ENCODE measurements around the gene STEAP4. TPM values are rescaled to one million over a fixed set of nuclear protein-coding genes. Genes with fewer than 3 reads are reported as not detected.

Gene STEAP4
- total and polyA plus RNA-seq, 12 donors, result 0.33 to 338 (median 200) TPM

DNA sequence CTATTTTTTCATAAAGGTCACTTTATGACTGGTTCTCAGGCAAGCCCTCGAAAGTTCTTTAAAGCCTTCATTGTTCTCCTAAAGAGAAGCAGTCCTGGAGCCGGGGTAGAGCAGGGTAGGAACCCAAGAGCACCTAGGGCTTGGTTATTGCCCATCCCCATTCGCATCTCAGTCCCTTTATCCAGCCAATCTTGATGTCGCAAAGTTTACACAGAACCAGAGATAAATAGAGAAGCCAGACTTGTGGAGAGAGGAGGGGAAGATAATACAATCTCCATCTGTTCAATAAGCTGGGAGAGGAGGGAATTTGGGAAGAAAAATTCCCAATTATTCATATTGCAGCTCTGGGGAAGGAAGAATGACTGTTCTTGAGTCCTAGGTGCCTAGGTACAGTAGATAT, 80.5 kb downstream of the STEAP4 start:
- no peak for TF ChIP-seq CTCF (IDR thresholded peaks at IDR 0.05)
- no peak for TF ChIP-seq POLR2A (IDR thresholded peaks at IDR 0.05)
- no peak for DNase-seq
- intact Hi-C loops (cut with DNase I), result no loop called here
- 89 to 98% (median 93%) methylated on average over 4 of the region's 4 CpGs for WGBS, 4 donors
- H3K9me3 ChIP-seq (replicated peaks in 1 of 3), result peaks cover 0 to 6% (median 0%) of the 10 kb centered on the region in 3 donors
- H3K27me3 ChIP-seq, result no peaks in the 10 kb centered on the region
- H3K4me3 ChIP-seq, result no peak overlapping the region
- H3K27ac ChIP-seq, result no peak overlapping the region
- peaks cover 0 to under 1% of the 10 kb centered on the region in 2 donors for H3K4me1 ChIP-seq (replicated peaks in 1 of 2)
- no peaks in the 10 kb centered on the region for H3K36me3 ChIP-seq (replicated peaks in 1 of 2)

DNA sequence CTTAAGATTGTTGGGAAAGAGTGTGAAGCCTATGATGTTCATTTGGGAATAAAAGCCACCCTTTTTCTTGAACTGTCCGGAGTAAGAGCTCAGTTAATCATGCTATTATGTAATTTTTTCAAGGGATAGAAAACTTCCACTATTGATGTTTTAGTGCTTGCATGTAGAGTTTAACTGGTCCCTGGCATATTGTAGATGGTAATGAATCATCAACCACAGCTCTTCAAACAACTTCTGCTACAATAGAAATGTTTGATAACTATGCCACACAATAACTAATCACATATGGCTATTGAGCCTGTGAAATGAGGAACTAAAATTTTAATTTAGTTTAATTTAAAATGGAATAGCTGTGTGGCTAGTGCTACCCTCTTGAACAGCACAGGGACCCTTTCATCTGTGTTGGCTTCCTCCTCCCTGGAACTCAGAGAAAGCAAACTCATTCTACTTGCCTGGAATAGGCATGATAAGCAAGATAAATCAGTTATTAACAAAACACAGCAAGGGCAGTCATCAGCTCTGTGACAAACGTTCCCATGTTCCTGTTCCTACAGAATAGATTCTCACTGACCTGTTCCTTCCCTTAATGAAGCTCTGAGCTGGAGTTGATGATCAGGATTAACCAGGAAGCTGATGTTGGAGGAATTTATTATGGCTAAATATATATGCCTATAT, 82.0 kb downstream of the STEAP4 start:
- no peak overlapping the region for H3K4me3 ChIP-seq
- no peaks in the 10 kb centered on the region for H3K27me3 ChIP-seq
- intact Hi-C loops (cut with DNase I), result no loop called here
- no peak overlapping the region for H3K27ac ChIP-seq
- no peak for TF ChIP-seq POLR2A (IDR thresholded peaks at IDR 0.05)
- no peak for TF ChIP-seq CTCF (IDR thresholded peaks at IDR 0.05)
- H3K9me3 ChIP-seq (replicated peaks in 1 of 3), result peaks cover 0 to 6% (median 0%) of the 10 kb centered on the region in 3 donors
- H3K36me3 ChIP-seq (replicated peaks in 1 of 2), result no peaks in the 10 kb centered on the region
- H3K4me1 ChIP-seq (replicated peaks in 1 of 2), result peaks cover 0 to 6% of the 10 kb centered on the region in 2 donors
- WGBS, 4 donors, result 46 to 55% (median 50%) methylated on average over 2 of the region's 2 CpGs
- no peak for DNase-seq

- 95 to 98% (median 97%) methylated on average over 2 of the region's 2 CpGs for WGBS, 4 donors
- intact Hi-C loops (cut with DNase I), result no loop called here
- H3K4me3 ChIP-seq, result no peak overlapping the region
Observed at GRCh38 chr7:88223265-88223664, 83.4 kb downstream of the STEAP4 start.

More at GRCh38 chr7:88223265-88223664, 83.4 kb downstream of the STEAP4 start:
- no peak for DNase-seq
- no peaks in the 10 kb centered on the region for H3K27me3 ChIP-seq
- H3K9me3 ChIP-seq (replicated peaks in 1 of 3), result peaks cover 0 to under 1% (median 0%) of the 10 kb centered on the region in 3 donors
- TF ChIP-seq POLR2A (IDR thresholded peaks at IDR 0.05), result no peak
- TF ChIP-seq CTCF (IDR thresholded peaks at IDR 0.05), result no peak
- no peaks in the 10 kb centered on the region for H3K36me3 ChIP-seq (replicated peaks in 1 of 2)
- no peak overlapping the region for H3K27ac ChIP-seq
- peaks cover 5 to 16% of the 10 kb centered on the region in 2 donors for H3K4me1 ChIP-seq (replicated peaks in 1 of 2)

Other genes starting within 250 kb of the STEAP4 start
- gene SRI, start 86.9 kb downstream of the STEAP4 start, total RNA-seq, result 100 to 1,000 TPM in 5 of 9 donors, 10 to 100 TPM in 4; 37.7 to 163 (median 106) TPM
- 100 to 1,000 TPM in 1 of 3 donors, 10 to 100 TPM in 2; 47.5 to 158 (median 50.0) TPM for gene SRI, start 86.9 kb downstream of the STEAP4 start, polyA plus RNA-seq